ENCODE measurements around the gene URAD.

GRCh38 chr13:27928805-27929753, 59.4 kb downstream of the URAD start:
- no peak for TF ChIP-seq POLR2A (IDR thresholded peaks at IDR 0.05)
- no peak for TF ChIP-seq CTCF (IDR thresholded peaks at IDR 0.05)
